ENCODE data around the gene SLC6A13.

- TF ChIP-seq CTCF (conservative IDR thresholded peaks at IDR 0.05; ENCODE audit: low read depth, low read length) = no peak
- no peak for TF ChIP-seq EZH2 (IDR thresholded peaks at IDR 0.05; ENCODE audit: borderline replicate concordance, low read depth, low read length, poor library complexity, severe bottlenecking)
These were observed 50.8 kb downstream of the SLC6A13 start for GRCh38 chr12:211639-212414.
